PC-3 (cell line): ENCODE results near the gene RALGPS1.

ENCODE experiments used
- EZH2 ChIP-seq: fragments of 300-600 bp; sonication (generic); IDR thresholded peaks from one replicate; pipeline ENCODE4 v1.6.1; 2017; ENCODE audit warnings: antibody characterized with exemption, mild to moderate bottlenecking, low read length; ENCODE audit not compliant: unreplicated experiment
- EZH2phosphoT487 ChIP-seq: fragments of 300-600 bp; sonication (generic); IDR thresholded peaks from 2 replicates; pipeline ENCODE4 v1.6.1; 2018; ENCODE audit warnings: mild to moderate bottlenecking, antibody characterized with exemption, low read length, borderline replicate concordance
- TF ChIP-seq, protein P1 (sequence below): fragments of 300-600 bp; sonication (generic); conservative IDR thresholded peaks from 2 replicates; pipeline ENCODE4 v1.5.1; 2017; ENCODE audit warnings: antibody characterized with exemption, low read depth, mild to moderate bottlenecking, low read length

GRCh38 chr9:126877418-126877817 lies 37.2 kb upstream of the RALGPS1 start:
- TF ChIP-seq, protein P1, sequence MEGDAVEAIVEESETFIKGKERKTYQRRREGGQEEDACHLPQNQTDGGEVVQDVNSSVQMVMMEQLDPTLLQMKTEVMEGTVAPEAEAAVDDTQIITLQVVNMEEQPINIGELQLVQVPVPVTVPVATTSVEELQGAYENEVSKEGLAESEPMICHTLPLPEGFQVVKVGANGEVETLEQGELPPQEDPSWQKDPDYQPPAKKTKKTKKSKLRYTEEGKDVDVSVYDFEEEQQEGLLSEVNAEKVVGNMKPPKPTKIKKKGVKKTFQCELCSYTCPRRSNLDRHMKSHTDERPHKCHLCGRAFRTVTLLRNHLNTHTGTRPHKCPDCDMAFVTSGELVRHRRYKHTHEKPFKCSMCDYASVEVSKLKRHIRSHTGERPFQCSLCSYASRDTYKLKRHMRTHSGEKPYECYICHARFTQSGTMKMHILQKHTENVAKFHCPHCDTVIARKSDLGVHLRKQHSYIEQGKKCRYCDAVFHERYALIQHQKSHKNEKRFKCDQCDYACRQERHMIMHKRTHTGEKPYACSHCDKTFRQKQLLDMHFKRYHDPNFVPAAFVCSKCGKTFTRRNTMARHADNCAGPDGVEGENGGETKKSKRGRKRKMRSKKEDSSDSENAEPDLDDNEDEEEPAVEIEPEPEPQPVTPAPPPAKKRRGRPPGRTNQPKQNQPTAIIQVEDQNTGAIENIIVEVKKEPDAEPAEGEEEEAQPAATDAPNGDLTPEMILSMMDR = no peak
- TF ChIP-seq EZH2phosphoT487 (no peak), EZH2 (no peak)
